Vagina (tissue), 2 donors: ENCODE results near the gene SLC25A10.

ENCODE experiments used
- CTCF ChIP-seq, 3 experiments: fragments of 450-650 bp in 2 of 3; fragments of 200-600 bp in 1 of 3; sonication (generic) in 1 of 3; IDR thresholded peaks; one replicate each; pipeline ENCODE4 v1.5.1; 2017 to 2019; ENCODE audit warnings: antibody characterized with exemption in 3 of 3, mild to moderate bottlenecking in 2 of 3, moderate library complexity in 2 of 3
- POLR2A ChIP-seq, 2 donors: fragments of 450-650 bp; IDR thresholded peaks; one replicate each; pipeline ENCODE4 v1.6.1; 2017; ENCODE audit warnings: antibody characterized with exemption in 2 of 2, mild to moderate bottlenecking in 2 of 2, moderate library complexity in 2 of 2

- TF ChIP-seq CTCF (IDR thresholded peaks at IDR 0.05) (no peak), POLR2A (IDR thresholded peaks at IDR 0.05) (no peak)
Measured at GRCh38 chr17:81690066-81690465, 22.0 kb upstream of the SLC25A10 start.
